A673 (cell line): ENCODE results near the gene AGAP1.

ENCODE experiments used
- CTCF ChIP-seq: fragments of 300-800, 200-600 bp; sonication (generic); conservative IDR thresholded peaks from 2 replicates; pipeline ENCODE4 v1.5.1; 2017; ENCODE audit warnings: low read depth, mild to moderate bottlenecking, antibody characterized with exemption, low read length, moderate library complexity, mixed read lengths
- EZH2 ChIP-seq: fragments of 200-600 bp; sonication (generic); IDR thresholded peaks from 2 replicates; pipeline ENCODE4 v1.6.1; 2017; ENCODE audit warnings: borderline replicate concordance, low read depth, mild to moderate bottlenecking, mixed read lengths, antibody characterized with exemption, low read length; ENCODE audit not compliant: poor library complexity, severe bottlenecking

GRCh38 chr2:235737840-235738239 lies 244.0 kb downstream of the AGAP1 start:
- TF ChIP-seq CTCF: no peak
- no peak for TF ChIP-seq EZH2
